Breast epithelium (tissue), 4 donors: ENCODE data around the gene ARSJ. TPM values are rescaled to one million over a fixed set of nuclear protein-coding genes. Genes with fewer than 3 reads are reported as not detected.
"Not testable (repeated sequence)": the region's sequence is repeated elsewhere in the genome, so short reads cannot be mapped to it uniquely, and the experiment has no call there.

Experiments
- DNase-seq, 2 donors: peaks; one replicate each; pipeline ENCODE4 v3.0.0-alpha.2; 2019; ENCODE audit warnings: low spot score in 2 of 2
- H3K27ac ChIP-seq, 2 donors: fragments of 200-600 bp; sonication (generic) in 1 of 2; one replicate each; pipeline ENCODE4 v1.5.1; 2016 to 2019; ENCODE audit warnings: mild to moderate bottlenecking in 1 of 2
- H3K27me3 ChIP-seq, 2 donors: fragments of 200-600 bp; sonication (generic) in 1 of 2; one replicate each; pipeline versions ENCODE4 v1.5.1 to v1.6.0; 2017 to 2019; ENCODE audit warnings: control low read depth in 1 of 2, mild to moderate bottlenecking in 1 of 2
- H3K36me3 ChIP-seq: fragments of 200-600 bp; one replicate; pipeline ENCODE4 v1.5.1; 2019
- H3K4me1 ChIP-seq, 2 donors: fragments of 200-600 bp; sonication (generic); one replicate each; pipeline ENCODE4 v1.5.1; 2016 to 2019; ENCODE audit warnings: control low read depth in 1 of 2
- H3K4me3 ChIP-seq, 3 donors: fragments of 200-600 bp; sonication (generic); 1 replicate in 2 of 3; 2 replicates in 1 of 3; pipeline ENCODE4 v1.5.1; 2016 to 2019; ENCODE audit warnings: mild to moderate bottlenecking in 3 of 3, moderate library complexity in 2 of 3
- H3K9me3 ChIP-seq, 2 donors: fragments of 200-600 bp; sonication (generic) in 1 of 2; one replicate each; pipeline ENCODE4 v1.5.1; 2016 to 2019; ENCODE audit warnings: control low read depth in 1 of 2
- CTCF ChIP-seq, 3 donors: fragments of 450-650 bp; IDR thresholded peaks; one replicate each; pipeline ENCODE4 v1.5.1; 2016 to 2017; ENCODE audit warnings: antibody characterized with exemption in 3 of 3, mild to moderate bottlenecking in 3 of 3, moderate library complexity in 3 of 3
- POLR2A ChIP-seq: fragments of 450-650 bp; IDR thresholded peaks from one replicate; pipeline ENCODE4 v1.6.1; 2016; ENCODE audit warnings: antibody characterized with exemption, mild to moderate bottlenecking, moderate library complexity
- POLR2AphosphoS5 ChIP-seq, 3 donors: sonication (generic); formaldehyde crosslinking; IDR thresholded peaks; one replicate each; pipeline ENCODE4 v1.6.1; 2017; ENCODE audit warnings: antibody characterized with exemption in 3 of 3
- intact Hi-C: fragments of 100-400 bp; cut with DNase I; formaldehyde crosslinking; loops from one replicate; pipeline ENCODE4 v1.15.1; 2023; ENCODE audit warnings: low total_unique reads
- total RNA-seq, 3 donors: library from RNA; depleted of rRNA; stranded (reverse); fragments of >200 nt; gene quantifications; one replicate each; pipeline ENCODE4 v1.1.0, GENCODE V29; 2016

Gene ARSJ
- total RNA-seq, 3 donors from 2014 or later, result 1.1 to 10.7 (median 8.8) TPM

GRCh38 chr4:114012749-114013148 lies 33.3 kb upstream of the ARSJ start:
- Histone ChIP-seq H3K9me3 (no peaks in the 10 kb centered on the region), H3K27ac (no peak overlapping the region), H3K27me3 (no peaks in the 10 kb centered on the region), H3K4me1 (no peaks in the 10 kb centered on the region), H3K36me3 (no peaks in the 10 kb centered on the region), H3K4me3 (no peak overlapping the region)
- intact Hi-C loops, result no loop called here
- TF ChIP-seq POLR2A (no peak), CTCF (IDR thresholded peaks at IDR 0.05) (no peak), POLR2AphosphoS5 (IDR thresholded peaks at IDR 0.05) (no peak)
- no peak for DNase-seq

GRCh38 chr4:114005569-114006442 lies 26.4 kb upstream of the ARSJ start:
- no peaks in the 10 kb centered on the region for H3K4me1 ChIP-seq
- intact Hi-C loops, result no loop called here
- no peaks in the 10 kb centered on the region for H3K27me3 ChIP-seq
- no peaks in the 10 kb centered on the region for H3K36me3 ChIP-seq
- TF ChIP-seq CTCF (IDR thresholded peaks at IDR 0.05) (no peak), POLR2AphosphoS5 (IDR thresholded peaks at IDR 0.05) (no peak), POLR2A (no peak)
- H3K9me3 ChIP-seq, result no peaks in the 10 kb centered on the region
- no peak overlapping the region for H3K27ac ChIP-seq
- no peak for DNase-seq
- H3K4me3 ChIP-seq, result no peak overlapping the region

- H3K27ac ChIP-seq, H3K9me3 ChIP-seq, intact Hi-C loops, H3K36me3 ChIP-seq, H3K27me3 ChIP-seq, DNase-seq, H3K4me3 ChIP-seq, H3K4me1 ChIP-seq: not testable (repeated sequence)
These were observed 25.2 kb upstream of the ARSJ start for GRCh38 chr4:114004483-114005226.

GRCh38 chr4:113998531-113998930 lies 19.1 kb upstream of the ARSJ start:
- TF ChIP-seq CTCF (IDR thresholded peaks at IDR 0.05), result no peak
- no peak for TF ChIP-seq POLR2AphosphoS5 (IDR thresholded peaks at IDR 0.05)
- no peak for TF ChIP-seq POLR2A
- H3K4me1 ChIP-seq, result no peaks in the 10 kb centered on the region
- H3K27ac ChIP-seq, result no peak overlapping the region
- intact Hi-C loops, result no loop called here
- H3K4me3 ChIP-seq, result no peak overlapping the region
- DNase-seq, result no peak
- no peaks in the 10 kb centered on the region for H3K9me3 ChIP-seq
- H3K27me3 ChIP-seq, result no peaks in the 10 kb centered on the region
- no peaks in the 10 kb centered on the region for H3K36me3 ChIP-seq

GRCh38 chr4:113998079-113998478 lies 18.6 kb upstream of the ARSJ start:
- intact Hi-C loops, result no loop called here
- TF ChIP-seq POLR2A (no peak), POLR2AphosphoS5 (IDR thresholded peaks at IDR 0.05) (no peak), CTCF (IDR thresholded peaks at IDR 0.05) (no peak)
- no peaks in the 10 kb centered on the region for H3K27me3 ChIP-seq

More at GRCh38 chr4:113998079-113998478, 18.6 kb upstream of the ARSJ start:
- no peaks in the 10 kb centered on the region for H3K9me3 ChIP-seq
- no peak for DNase-seq
- no peak overlapping the region for H3K27ac ChIP-seq
- no peaks in the 10 kb centered on the region for H3K4me1 ChIP-seq
- H3K4me3 ChIP-seq, result no peak overlapping the region
- no peaks in the 10 kb centered on the region for H3K36me3 ChIP-seq
